ENCODE data around the gene LARGE1.

The LARGE1 gene

GRCh38 chr22:33923660-33924246 lies 3.5 kb upstream of the LARGE1 start:
- Histone ChIP-seq H3K9ac (ENCODE audit: low read length) (no peak overlapping the region), H3K9me3 (ENCODE audit: insufficient read depth, low read length) (no peaks in the 10 kb centered on the region), H3K36me3 (ENCODE audit: low read length) (no peaks in the 10 kb centered on the region), H3K9me2 (replicated peaks; ENCODE audit: insufficient read depth, low read length) (no peaks in the 10 kb centered on the region), H3K4me2 (ENCODE audit: low read depth, low read length, poor library complexity, severe bottlenecking) (no peak overlapping the region), H3K27me3 (ENCODE audit: low read length) (no peaks in the 10 kb centered on the region), H3K4me3 (ENCODE audit: insufficient read depth, low read length, poor library complexity, severe bottlenecking) (no peak overlapping the region), H4K20me1 (ENCODE audit: low read depth, low read length) (no peaks in the 10 kb centered on the region), H3K79me2 (ENCODE audit: insufficient read depth, low read length) (no peaks in the 10 kb centered on the region), H3K27ac (ENCODE audit: low read depth, low read length) (no peak overlapping the region), H2AFZ (ENCODE audit: low read depth, low read length, severe bottlenecking) (no peak overlapping the region), H3F3A (ENCODE audit: insufficient read depth) (no peaks in the 10 kb centered on the region)
- TF ChIP-seq EZH2phosphoT487 (conservative IDR thresholded peaks at IDR 0.05; ENCODE audit: low read length) (no peak), CTCF (IDR thresholded peaks at IDR 0.05; ENCODE audit: insufficient read depth, low read length, poor library complexity, severe bottlenecking) (peak; percentile 68)

DNA sequence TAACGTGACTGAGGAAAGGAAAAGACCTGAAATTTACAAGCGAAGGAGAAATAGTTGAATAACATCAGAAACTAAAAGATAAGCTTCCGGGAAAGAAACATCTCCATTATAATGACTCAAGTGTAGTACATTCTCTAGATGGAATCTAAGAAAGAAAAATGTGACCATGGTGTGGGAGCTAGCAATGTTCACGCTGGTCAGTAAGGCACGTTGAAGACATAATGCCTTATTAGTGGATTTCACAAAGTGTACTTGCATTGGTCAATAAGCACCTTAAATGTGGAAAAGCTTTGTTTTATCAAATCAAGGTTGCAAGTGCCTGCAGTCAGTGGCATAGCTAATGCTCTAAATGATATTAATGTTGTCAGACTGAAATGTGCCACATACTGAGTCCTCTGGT lies 2.8 kb upstream of the LARGE1 start:
- no peak overlapping the region for H2AFZ ChIP-seq (ENCODE audit: low read depth, low read length, severe bottlenecking)
- no peak overlapping the region for H3K9ac ChIP-seq (ENCODE audit: low read length)
- H3K79me2 ChIP-seq (ENCODE audit: insufficient read depth, low read length) = no peaks in the 10 kb centered on the region

DNA sequence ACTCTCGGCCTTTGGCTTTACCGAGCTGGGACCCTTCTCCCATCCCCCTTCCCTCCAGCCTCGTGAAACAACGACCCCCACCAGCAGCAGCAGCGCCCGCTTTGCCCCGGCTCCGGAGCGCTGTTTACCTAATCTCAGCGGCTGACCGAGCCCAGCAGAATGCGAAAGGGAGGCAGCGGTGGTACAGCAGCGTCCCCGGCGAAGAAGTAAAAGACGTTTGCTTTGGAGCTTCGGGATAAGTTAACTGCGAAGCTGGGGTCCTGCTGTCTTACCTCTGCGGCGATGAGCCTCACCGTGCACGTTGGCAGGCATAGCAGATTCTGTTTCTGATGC lies 2.0 kb upstream of the LARGE1 start:
- Histone ChIP-seq H4K20me1 (ENCODE audit: low read depth, low read length) (no peaks in the 10 kb centered on the region), H2AFZ (ENCODE audit: low read depth, low read length, severe bottlenecking) (no peak overlapping the region), H3K9me2 (replicated peaks; ENCODE audit: insufficient read depth, low read length) (no peaks in the 10 kb centered on the region), H3K4me2 (ENCODE audit: low read depth, low read length, poor library complexity, severe bottlenecking) (peak overlapping the region; percentile 49), H3K79me2 (ENCODE audit: insufficient read depth, low read length) (no peaks in the 10 kb centered on the region), H3K36me3 (ENCODE audit: low read length) (no peaks in the 10 kb centered on the region), H3K27ac (ENCODE audit: low read depth, low read length) (no peak overlapping the region), H3F3A (ENCODE audit: insufficient read depth) (no peaks in the 10 kb centered on the region), H3K4me3 (ENCODE audit: insufficient read depth, low read length, poor library complexity, severe bottlenecking) (no peak overlapping the region), H3K9me3 (ENCODE audit: insufficient read depth, low read length) (no peaks in the 10 kb centered on the region), H3K27me3 (ENCODE audit: low read length) (no peaks in the 10 kb centered on the region), H3K9ac (ENCODE audit: low read length) (no peak overlapping the region; the same call in 1 of the 2 replicates)
- TF ChIP-seq CTCF (IDR thresholded peaks at IDR 0.05; ENCODE audit: insufficient read depth, low read length, poor library complexity, severe bottlenecking) (no peak), EZH2phosphoT487 (conservative IDR thresholded peaks at IDR 0.05; ENCODE audit: low read length) (no peak)

More for the DNA sequence above, 2.8 kb upstream of the LARGE1 start:
- Histone ChIP-seq H3K4me2 (ENCODE audit: low read depth, low read length, poor library complexity, severe bottlenecking) (peak overlapping the region; percentile 49), H3K9me3 (ENCODE audit: insufficient read depth, low read length) (no peaks in the 10 kb centered on the region), H3K4me3 (ENCODE audit: insufficient read depth, low read length, poor library complexity, severe bottlenecking) (no peak overlapping the region), H3K27ac (ENCODE audit: low read depth, low read length) (no peak overlapping the region), H3K9me2 (replicated peaks; ENCODE audit: insufficient read depth, low read length) (no peaks in the 10 kb centered on the region), H4K20me1 (ENCODE audit: low read depth, low read length) (no peaks in the 10 kb centered on the region), H3K27me3 (ENCODE audit: low read length) (no peaks in the 10 kb centered on the region), H3F3A (ENCODE audit: insufficient read depth) (no peaks in the 10 kb centered on the region), H3K36me3 (ENCODE audit: low read length) (no peaks in the 10 kb centered on the region)
- no peak for TF ChIP-seq CTCF (IDR thresholded peaks at IDR 0.05; ENCODE audit: insufficient read depth, low read length, poor library complexity, severe bottlenecking)
- TF ChIP-seq EZH2phosphoT487 (conservative IDR thresholded peaks at IDR 0.05; ENCODE audit: low read length) = no peak

All from SU-DHL-6 (cell line).